ENCODE results near the gene PYGL. TPM values are rescaled to one million over a fixed set of nuclear protein-coding genes. Genes with fewer than 3 reads are reported as not detected.

The PYGL gene
- total RNA-seq, 1 donor from 2014 or later, result 71.1 TPM

- DNase-seq (ENCODE audit: low read depth), result no peak
Observed at GRCh38 chr14:50859296-50859624, 85.0 kb downstream of the PYGL start.

GRCh38 chr14:50856660-50857059 is 87.6 kb downstream of the PYGL start:
- FAIRE-seq, result no peak
- no peak for TF ChIP-seq CTCF (IDR thresholded peaks at IDR 0.05; ENCODE audit: insufficient read depth, low read length, severe bottlenecking)
- no peak for DNase-seq (ENCODE audit: low read depth)
- Histone ChIP-seq H3K27me3 (ENCODE audit: control insufficient read depth, insufficient read depth, low read length) (no peaks in the 10 kb centered on the region), H3K4me3 (ENCODE audit: low read depth, low read length) (no peak overlapping the region), H3K36me3 (ENCODE audit: control insufficient read depth, insufficient read depth, low read length) (no peaks in the 10 kb centered on the region)

More at GRCh38 chr14:50859296-50859624, 85.0 kb downstream of the PYGL start:
- FAIRE-seq, result no peak
- Histone ChIP-seq H3K36me3 (ENCODE audit: control insufficient read depth, insufficient read depth, low read length) (no peaks in the 10 kb centered on the region), H3K4me3 (ENCODE audit: low read depth, low read length) (no peak overlapping the region), H3K27me3 (ENCODE audit: control insufficient read depth, insufficient read depth, low read length) (no peaks in the 10 kb centered on the region)
- TF ChIP-seq CTCF (IDR thresholded peaks at IDR 0.05; ENCODE audit: insufficient read depth, low read length, severe bottlenecking), result no peak

- no peak overlapping the region for H3K4me3 ChIP-seq (ENCODE audit: low read depth, low read length)
- no peaks in the 10 kb centered on the region for H3K36me3 ChIP-seq (ENCODE audit: control insufficient read depth, insufficient read depth, low read length)
- no peak for TF ChIP-seq CTCF (IDR thresholded peaks at IDR 0.05; ENCODE audit: insufficient read depth, low read length, severe bottlenecking)
- H3K27me3 ChIP-seq (ENCODE audit: control insufficient read depth, insufficient read depth, low read length), result no peaks in the 10 kb centered on the region
- no peak for DNase-seq (ENCODE audit: low read depth)
- no peak for FAIRE-seq
Observed at GRCh38 chr14:50855558-50855957, 88.7 kb downstream of the PYGL start.

Other genes starting within 250 kb of the PYGL start
- gene NIN, start 113.3 kb downstream of the PYGL start, total RNA-seq, result 16.8 and 26.8 TPM in 2 replicates
- not detected in 2 replicates for gene ABHD12B, start 72.4 kb downstream of the PYGL start, total RNA-seq
- under 0.01 and 0.26 TPM in 2 replicates for gene TRIM9, start 150.6 kb upstream of the PYGL start, total RNA-seq

Data from bronchial epithelial cell (primary cell).